NT2/D1 (cell line): ENCODE measurements around the gene MSMB.

Experiments
- SUZ12 ChIP-seq: IDR thresholded peaks from 2 replicates; pipeline ENCODE4 v1.6.1; 2011; ENCODE audit not compliant: insufficient read length, insufficient read depth; ENCODE audit errors: extremely low read depth
- YY1 ChIP-seq: IDR thresholded peaks from 2 replicates; pipeline ENCODE4 v1.6.1; 2011; ENCODE audit not compliant: insufficient read length, insufficient read depth

DNA sequence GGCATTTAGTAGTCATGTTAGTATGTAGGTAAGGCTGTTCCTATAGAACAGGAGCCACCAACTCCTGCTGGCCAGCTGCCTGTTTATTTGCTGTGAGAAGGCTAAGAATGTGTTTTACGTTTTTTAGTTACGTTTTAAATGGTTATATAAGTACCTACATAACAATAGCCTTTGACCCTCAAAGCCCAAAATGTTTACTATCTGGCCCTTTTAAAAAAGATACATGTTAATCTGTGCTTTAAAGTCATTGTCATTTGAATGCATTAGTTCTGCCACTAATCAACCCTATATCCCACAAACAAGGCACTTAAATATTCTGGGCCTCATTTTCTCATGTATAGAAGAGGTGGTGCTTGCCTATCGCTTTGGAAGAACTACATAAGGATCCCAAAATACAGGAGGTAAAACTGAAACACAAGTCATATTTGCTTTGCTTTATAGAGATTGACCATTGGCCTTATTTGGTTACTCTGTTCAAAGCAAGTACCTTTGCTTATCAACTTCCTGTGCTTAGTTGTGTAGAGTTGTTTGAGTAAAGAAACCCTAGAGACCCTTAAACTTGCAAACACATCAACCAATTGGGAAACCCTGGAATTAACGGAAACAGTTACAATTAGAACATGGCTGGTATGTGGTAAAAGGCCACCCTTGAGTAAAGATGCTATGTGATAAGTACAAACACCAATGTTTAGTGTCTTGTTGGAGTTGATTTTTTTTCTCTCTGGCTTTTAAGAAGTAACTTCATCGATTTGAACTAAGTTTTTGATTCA is 47.9 kb downstream of the MSMB start:
- TF ChIP-seq SUZ12 (no peak), YY1 (no peak)
